ENCODE data around the gene LYZL1. TPM values are rescaled to one million over a fixed set of nuclear protein-coding genes. Genes with fewer than 3 reads are reported as not detected.
A peak's percentile ranks its signal among the peaks of the same experiment; 100 is the strongest.

LYZL1 gene
- total and polyA plus RNA-seq, 3 donors from 2014 or later: 37.0 to 91.3 (median 67.6) TPM

DNA sequence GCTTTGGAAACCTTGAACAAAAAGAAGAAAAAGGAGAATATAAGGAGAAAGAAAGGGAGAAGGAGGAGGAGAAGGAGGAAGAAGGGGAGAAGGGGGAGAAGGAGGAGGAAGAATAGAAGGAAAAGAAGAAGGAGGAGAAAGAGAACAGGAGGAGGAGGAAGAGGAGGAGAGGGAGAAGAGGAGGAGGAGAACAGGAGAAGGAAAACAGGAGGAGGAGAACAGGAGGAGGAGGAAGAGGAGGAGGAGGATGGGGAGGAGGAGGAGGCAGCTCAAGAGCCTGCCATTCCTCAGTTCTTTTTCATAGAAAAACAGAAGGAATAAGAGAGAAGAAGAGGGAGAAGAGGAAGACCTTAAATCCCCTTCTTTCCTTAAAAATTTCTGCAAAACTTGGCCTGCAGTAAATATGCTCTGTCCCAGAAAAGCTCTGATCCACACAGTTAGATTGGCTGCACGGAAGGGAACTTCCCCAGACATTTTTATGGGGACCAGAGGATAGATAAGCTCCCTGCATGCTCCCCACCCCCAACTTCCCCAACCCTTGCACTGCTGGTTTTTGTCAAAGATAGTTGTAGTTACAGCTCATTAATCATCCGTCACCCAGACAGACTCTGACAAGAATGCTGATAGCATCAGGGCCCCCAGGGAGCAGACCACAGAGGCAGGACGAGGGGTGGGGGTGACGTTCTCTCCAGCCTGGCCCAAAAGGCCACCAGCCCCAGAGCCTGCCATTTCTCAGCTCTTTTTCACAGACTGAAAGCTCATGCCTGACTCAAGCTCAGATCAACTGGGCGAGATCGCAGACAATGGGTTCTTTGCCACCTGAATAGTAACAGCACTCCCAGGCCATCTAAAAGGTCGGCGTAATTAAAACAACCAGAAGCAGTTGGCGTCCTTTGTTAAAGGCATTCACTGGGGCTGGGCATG, 34.5 kb upstream of the LYZL1 start:
- no peak overlapping the region for H3K27ac ChIP-seq
- H3K27me3 ChIP-seq: no peaks in the 10 kb centered on the region
- WGBS, 2 donors: 70 to 75% methylated on average over 8 to 9 of the region's 9 CpGs

GRCh38 chr10:29255104-29255503, 33.8 kb upstream of the LYZL1 start:
- Histone ChIP-seq H3K27me3 (no peaks in the 10 kb centered on the region), H3K9me3 (no peaks in the 10 kb centered on the region), H3K27ac (no peak overlapping the region), H3K4me3 (no peak overlapping the region), H3K4me1 (peaks cover 24% of the 10 kb centered on the region), H3K36me3 (ENCODE audit: low read depth, missing control alignments) (no peaks in the 10 kb centered on the region)
- TF ChIP-seq CTCF (IDR thresholded peaks at IDR 0.05) (no peak), POLR2A (IDR thresholded peaks at IDR 0.05) (no peak)
- 87 to 94% methylated on average over 2 to 3 of the region's 3 CpGs for WGBS, 2 donors
- intact Hi-C loops (cut with DNase I; ENCODE audit: low total_unique reads): no loop called here
- no peak for DNase-seq

More for the DNA sequence above, 34.5 kb upstream of the LYZL1 start:
- Histone ChIP-seq H3K9me3 (no peaks in the 10 kb centered on the region), H3K36me3 (ENCODE audit: low read depth, missing control alignments) (no peaks in the 10 kb centered on the region), H3K4me1 (peaks cover 24% of the 10 kb centered on the region), H3K4me3 (no peak overlapping the region)
- no peak for DNase-seq
- TF ChIP-seq POLR2A (IDR thresholded peaks at IDR 0.05): no peak
- no peak for TF ChIP-seq CTCF (IDR thresholded peaks at IDR 0.05)
- intact Hi-C loops (cut with DNase I; ENCODE audit: low total_unique reads): no loop called here

DNA sequence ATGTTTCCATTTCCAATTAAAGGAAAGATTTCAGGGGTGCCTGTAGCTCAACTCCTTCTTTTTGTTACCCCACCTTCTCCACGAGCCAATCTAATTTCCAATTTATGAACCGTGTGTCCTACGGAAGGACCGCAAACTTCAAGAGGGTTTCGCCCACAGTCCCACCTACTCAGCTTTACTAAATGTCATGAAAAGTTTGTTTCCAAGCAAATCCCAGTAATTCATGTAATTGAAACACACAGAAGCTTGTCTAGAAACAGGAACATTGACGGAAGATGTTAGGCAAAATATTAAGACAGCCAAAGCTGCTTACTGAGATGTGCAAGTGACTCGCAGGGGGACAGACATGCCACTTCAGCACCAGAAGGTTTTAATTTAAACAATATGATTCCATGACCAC, 32.9 kb upstream of the LYZL1 start:
- no peak overlapping the region for H3K4me3 ChIP-seq
- H3K36me3 ChIP-seq (ENCODE audit: low read depth, missing control alignments): no peaks in the 10 kb centered on the region
- no peak for DNase-seq
- no peak for TF ChIP-seq POLR2A (IDR thresholded peaks at IDR 0.05)
- no peak for TF ChIP-seq CTCF (IDR thresholded peaks at IDR 0.05)
- WGBS, 2 donors: 85 to 91% methylated on average over 7 of the region's 7 CpGs
- no peaks in the 10 kb centered on the region for H3K27me3 ChIP-seq
- H3K9me3 ChIP-seq: no peaks in the 10 kb centered on the region
- intact Hi-C loops (cut with DNase I; ENCODE audit: low total_unique reads): no loop called here
- peaks cover 24% of the 10 kb centered on the region for H3K4me1 ChIP-seq
- H3K27ac ChIP-seq: no peak overlapping the region

DNA sequence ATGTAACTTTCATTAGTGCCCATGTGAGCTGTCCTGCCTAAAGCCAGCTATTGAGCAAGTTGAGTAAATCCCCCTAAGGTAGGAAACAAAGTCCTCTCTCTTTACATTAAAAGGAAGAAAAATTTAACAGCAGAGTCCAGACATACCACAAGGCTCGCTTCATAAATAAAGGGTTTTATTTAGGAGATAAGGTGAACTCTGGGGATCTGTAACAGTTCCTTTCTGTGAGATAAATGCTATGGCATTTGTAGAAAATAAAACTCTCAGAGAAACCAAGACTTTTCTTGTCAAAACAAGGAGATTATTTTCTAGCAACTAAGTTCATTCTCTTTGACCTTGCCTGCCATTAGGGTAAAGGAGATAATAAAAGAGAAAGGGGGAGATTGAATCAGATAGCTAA, 32.3 kb upstream of the LYZL1 start:
- DNase-seq: no peak
- H3K4me1 ChIP-seq: peaks cover 24% of the 10 kb centered on the region
- TF ChIP-seq CTCF (IDR thresholded peaks at IDR 0.05) (no peak), POLR2A (IDR thresholded peaks at IDR 0.05) (no peak)
- H3K27me3 ChIP-seq: no peaks in the 10 kb centered on the region
- intact Hi-C loops (cut with DNase I; ENCODE audit: low total_unique reads): no loop called here
- no peaks in the 10 kb centered on the region for H3K9me3 ChIP-seq
- WGBS, 2 donors: 35 to 36% methylated on average over 1 of the region's 1 CpG
- H3K36me3 ChIP-seq (ENCODE audit: low read depth, missing control alignments): no peaks in the 10 kb centered on the region
- H3K4me3 ChIP-seq: no peak overlapping the region
- H3K27ac ChIP-seq: peak overlapping the region in 1 of 2 donors; percentile 80

Measured in testis (tissue), 3 donors.